Smooth muscle cell of bladder (primary cell): ENCODE measurements around the gene SDF2. TPM values are rescaled to one million over a fixed set of nuclear protein-coding genes. Genes with fewer than 3 reads are reported as not detected.

Experiments
- total RNA-seq: library from RNA; depleted of rRNA; stranded (reverse); fragments of >200 nt; gene quantifications from 2 replicates; pipeline ENCODE4 v1.2.3, GENCODE V29; 2014

Gene SDF2
- 65.4 and 81.8 TPM in 2 replicates for total RNA-seq

DNA sequence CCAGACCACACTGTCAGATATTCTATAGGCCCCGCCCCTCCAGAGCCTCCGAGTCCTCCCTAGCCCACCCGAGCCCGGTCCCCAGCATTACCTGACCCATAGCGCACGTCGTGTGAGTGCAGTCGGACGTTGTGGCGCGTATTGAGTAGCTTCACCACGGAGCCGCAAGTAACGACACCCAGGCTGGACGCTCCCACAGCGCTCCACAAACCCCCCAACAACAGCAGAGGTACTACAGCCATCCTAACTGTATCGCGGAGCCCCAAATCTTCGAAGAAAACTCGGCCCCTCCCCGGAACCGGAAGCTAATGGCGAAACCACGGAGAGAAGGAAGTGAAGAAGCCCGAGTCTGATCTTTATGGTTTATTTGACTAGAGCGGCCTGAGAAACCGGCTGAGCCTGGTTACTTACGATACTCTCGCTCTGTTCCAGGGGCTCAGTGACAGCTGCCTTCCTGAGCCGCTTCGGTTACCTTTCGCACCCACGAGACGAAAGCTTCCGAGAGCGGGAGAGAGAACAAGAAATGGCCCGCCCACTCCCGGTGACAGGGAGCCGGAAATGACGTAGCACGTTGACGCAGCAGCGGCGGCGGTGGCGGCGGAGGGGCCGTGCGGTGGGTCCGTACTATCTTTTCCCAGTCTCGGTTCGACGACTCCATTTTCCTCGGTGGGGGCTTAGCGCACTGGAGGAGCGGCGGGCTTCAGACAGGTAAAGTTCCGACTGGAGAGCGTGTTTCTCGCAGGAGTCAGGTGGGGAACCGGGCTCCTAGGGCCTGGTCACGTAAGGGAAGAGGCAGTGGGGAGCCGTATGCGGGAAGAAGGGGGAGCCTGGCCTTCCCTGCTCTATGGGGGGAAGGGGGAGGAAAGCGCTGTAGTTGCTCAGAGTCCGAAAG, at the start of gene SDF2, which contains the start of gene SUPT6H:
SDF2 (minus strand) TSS at position 272 of the 892 bp plus-strand sequence; CDS start at position 242, 30 bp downstream.
SUPT6H (plus strand) TSS at position 571 of the 892 bp plus-strand sequence. CDS start 11,197 bp downstream, outside the sequence.

DNA sequence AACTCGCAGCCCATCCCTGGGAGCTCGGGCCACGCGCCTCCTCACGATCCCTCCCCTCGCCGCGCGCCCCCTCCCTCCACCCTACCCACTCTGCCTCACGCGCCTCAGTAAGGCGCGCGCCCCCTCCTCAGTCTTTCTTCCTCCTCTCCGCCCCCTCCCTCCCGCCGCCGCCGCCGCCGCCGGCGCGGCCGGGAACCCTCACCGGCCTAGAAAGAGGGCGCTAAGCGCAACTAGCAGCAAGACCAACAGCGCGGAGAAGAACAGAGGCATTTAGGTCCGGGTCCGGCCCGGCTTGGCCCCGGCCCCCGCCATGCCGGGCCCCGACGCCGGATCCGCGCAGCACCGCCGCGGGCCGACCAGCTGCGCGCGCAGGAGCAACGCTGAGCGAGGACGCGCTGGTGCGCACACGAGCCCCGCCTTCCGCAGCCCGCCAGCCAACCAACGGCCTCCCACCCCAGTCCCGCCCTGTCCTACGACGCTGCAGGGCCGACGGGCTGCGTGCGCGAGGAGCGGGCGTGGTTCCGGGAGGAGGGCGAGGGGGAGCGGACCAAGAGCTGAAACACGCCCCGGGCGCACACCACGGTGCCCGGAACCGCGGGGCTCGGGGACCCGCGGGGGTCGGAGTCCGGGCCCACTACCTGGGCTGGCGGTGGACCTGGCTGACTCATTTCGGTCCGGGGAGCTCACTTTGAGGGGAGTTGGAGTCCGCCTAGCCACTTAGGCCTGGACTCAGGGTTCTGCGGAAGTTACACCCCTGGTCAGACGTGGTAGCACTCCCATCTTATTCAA, 16.7 kb downstream of the SDF2 start, which contains the start of gene BLTP2:
BLTP2 (minus strand) TSS at position 372 of the 789 bp plus-strand sequence; CDS start at position 270, 102 bp downstream.

DNA sequence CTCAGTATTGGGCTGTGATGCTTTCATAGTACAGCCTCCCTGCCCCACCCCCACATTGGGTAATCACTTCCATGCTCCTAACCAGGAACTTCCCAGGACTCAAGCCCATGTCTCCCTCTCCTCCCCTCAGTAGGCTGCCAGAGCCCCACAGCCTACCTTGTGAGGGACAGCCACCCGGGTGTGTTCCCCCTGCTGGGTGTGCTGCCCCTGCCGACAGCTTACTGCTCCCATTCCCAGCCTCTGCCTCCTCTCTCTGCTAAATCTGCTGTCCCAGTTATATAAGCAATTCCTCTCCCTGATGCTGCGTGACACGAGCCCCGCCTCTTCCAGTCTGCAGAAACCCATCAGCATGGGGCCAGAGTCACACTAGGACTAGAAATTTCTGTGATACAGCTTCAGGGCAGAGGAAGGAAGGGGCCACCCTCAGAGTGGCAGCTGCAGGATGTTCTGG, 47.8 kb downstream of the SDF2 start, which contains the start of gene RSKR:
RSKR (minus strand) TSS at position 255 of the 451 bp plus-strand sequence; CDS start at position 231, 24 bp downstream.

GRCh38 chr17:28598799-28599310, 62.9 kb downstream of the SDF2 start, which contains the start of gene SPAG5:
Gene SPAG5, minus strand, starts transcription at chr17:28599025. Its CDS starts 79 bp downstream, at chr17:28598946.

Other genes with a start within 250 kb of the SDF2 start
- gene SLC13A2, start 188.3 kb downstream of the SDF2 start, total RNA-seq = not detected in 2 replicates
- not detected in 2 replicates for gene FOXN1, start 155.6 kb downstream of the SDF2 start, total RNA-seq
- 24.7 and 33.0 TPM in 2 replicates for gene UNC119, start 109.3 kb downstream of the SDF2 start, total RNA-seq
- 47.4 and 48.5 TPM in 2 replicates for gene PIGS, start 90.4 kb downstream of the SDF2 start, total RNA-seq
- gene ALDOC, start 85.0 kb downstream of the SDF2 start, total RNA-seq = 121 and 159 TPM in 2 replicates
- 4.7 and 5.4 TPM in 2 replicates for gene SPAG5, start 62.9 kb downstream of the SDF2 start, total RNA-seq
- 4.4 and 4.6 TPM in 2 replicates for gene RSKR, start 47.7 kb downstream of the SDF2 start, total RNA-seq
- 123 and 171 TPM in 2 replicates for gene BLTP2, start 16.7 kb downstream of the SDF2 start, total RNA-seq
- 42.8 and 52.9 TPM in 2 replicates for gene SUPT6H, start 299 bp upstream of the SDF2 start, total RNA-seq
- 1.0 and 1.1 TPM in 2 replicates for gene PROCA1, start 50.0 kb upstream of the SDF2 start, total RNA-seq
- gene RAB34, start 56.0 kb upstream of the SDF2 start, total RNA-seq = 190 and 212 TPM in 2 replicates
- 979 and 1,044 TPM in 2 replicates for gene RPL23A, start 58.1 kb upstream of the SDF2 start, total RNA-seq
- 4.3 and 7.5 TPM in 2 replicates for gene TLCD1, start 64.3 kb upstream of the SDF2 start, total RNA-seq
- 3.0 and 3.8 TPM in 2 replicates for gene NEK8, start 66.9 kb upstream of the SDF2 start, total RNA-seq
- gene TRAF4, start 82.1 kb upstream of the SDF2 start, total RNA-seq = 16.2 and 24.2 TPM in 2 replicates
- 1.4 and 3.0 TPM in 2 replicates for gene FAM222B, start 180.9 kb upstream of the SDF2 start, total RNA-seq
- gene ERAL1, start 193.1 kb upstream of the SDF2 start, total RNA-seq = 12.7 and 15.6 TPM in 2 replicates
- gene FLOT2, start 235.8 kb upstream of the SDF2 start, total RNA-seq = 34.3 and 39.2 TPM in 2 replicates
- 2.4 and 6.7 TPM in 2 replicates for gene DHRS13, start 241.2 kb upstream of the SDF2 start, total RNA-seq